ENCODE measurements around the gene TRIM9.

DNA sequence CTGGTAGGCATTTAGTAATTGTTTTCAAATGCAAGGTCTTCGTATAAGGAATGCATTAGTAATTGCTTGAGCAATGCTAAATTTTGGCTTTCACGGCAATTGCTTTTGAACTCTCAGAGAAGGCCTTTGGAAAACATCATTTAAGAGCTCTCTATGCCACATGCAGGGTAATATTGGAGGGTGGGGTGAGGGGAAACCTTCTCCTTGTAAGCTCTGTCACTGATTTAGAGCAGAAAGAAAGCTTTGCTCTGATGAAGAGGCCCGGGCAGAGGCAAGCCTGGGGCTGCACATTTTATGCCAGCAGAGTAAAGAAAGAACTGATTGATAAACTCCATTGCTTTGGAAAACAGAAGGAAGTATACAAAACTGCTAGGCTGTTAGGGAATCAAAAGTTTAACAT lies 70.9 kb downstream of the TRIM9 start:
- no peak for TF ChIP-seq POLR2A (IDR thresholded peaks at IDR 0.05; ENCODE audit: low read depth, low read length)
- TF ChIP-seq, protein P1, sequence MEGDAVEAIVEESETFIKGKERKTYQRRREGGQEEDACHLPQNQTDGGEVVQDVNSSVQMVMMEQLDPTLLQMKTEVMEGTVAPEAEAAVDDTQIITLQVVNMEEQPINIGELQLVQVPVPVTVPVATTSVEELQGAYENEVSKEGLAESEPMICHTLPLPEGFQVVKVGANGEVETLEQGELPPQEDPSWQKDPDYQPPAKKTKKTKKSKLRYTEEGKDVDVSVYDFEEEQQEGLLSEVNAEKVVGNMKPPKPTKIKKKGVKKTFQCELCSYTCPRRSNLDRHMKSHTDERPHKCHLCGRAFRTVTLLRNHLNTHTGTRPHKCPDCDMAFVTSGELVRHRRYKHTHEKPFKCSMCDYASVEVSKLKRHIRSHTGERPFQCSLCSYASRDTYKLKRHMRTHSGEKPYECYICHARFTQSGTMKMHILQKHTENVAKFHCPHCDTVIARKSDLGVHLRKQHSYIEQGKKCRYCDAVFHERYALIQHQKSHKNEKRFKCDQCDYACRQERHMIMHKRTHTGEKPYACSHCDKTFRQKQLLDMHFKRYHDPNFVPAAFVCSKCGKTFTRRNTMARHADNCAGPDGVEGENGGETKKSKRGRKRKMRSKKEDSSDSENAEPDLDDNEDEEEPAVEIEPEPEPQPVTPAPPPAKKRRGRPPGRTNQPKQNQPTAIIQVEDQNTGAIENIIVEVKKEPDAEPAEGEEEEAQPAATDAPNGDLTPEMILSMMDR (IDR thresholded peaks at IDR 0.05; ENCODE audit: extremely low read depth in 1 of 2, insufficient read depth in 1 of 2, low read depth in 1 of 2, low read length in 2 of 2) = no peak
- no peak for TF ChIP-seq MYC (IDR thresholded peaks at IDR 0.05; ENCODE audit: low read depth, low read length)
- TF ChIP-seq EZH2 (IDR thresholded peaks at IDR 0.05; ENCODE audit: borderline replicate concordance, low read depth, low read length, severe bottlenecking) = no peak
- TF ChIP-seq POLR2AphosphoS5 (IDR thresholded peaks at IDR 0.05; ENCODE audit: insufficient read depth, low read depth, low read length) = no peak
- TF ChIP-seq, protein P2, sequence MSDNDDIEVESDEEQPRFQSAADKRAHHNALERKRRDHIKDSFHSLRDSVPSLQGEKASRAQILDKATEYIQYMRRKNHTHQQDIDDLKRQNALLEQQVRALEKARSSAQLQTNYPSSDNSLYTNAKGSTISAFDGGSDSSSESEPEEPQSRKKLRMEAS (IDR thresholded peaks at IDR 0.05; ENCODE audit: insufficient read depth, insufficient read length) = no peak

Measured in endothelial cell of umbilical vein (primary cell).